CD4-positive, alpha-beta T cell (primary cell): Measurements from ENCODE around the gene RAPGEF5. TPM values are rescaled to one million over a fixed set of nuclear protein-coding genes. Genes with fewer than 3 reads are reported as not detected.

Source experiments
- ATAC-seq: fragments of 200-7000 bp; cut with Tn5 transposase; one replicate; pipeline ENCODE4 v1.10.0; 2022; ENCODE audit warnings: mild to moderate bottlenecking; ENCODE audit not compliant: poor library complexity
- CTCF ChIA-PET: fragments of 350-600 bp; sonication (Branson Sonifier 250); formaldehyde crosslinking; loops from one replicate; lab custom pipeline; 2021; ENCODE audit warnings: antibody characterized with exemption, inconsistent platforms; lab: Charles Lee
- POLR2A ChIA-PET: fragments of 350-600 bp; sonication (Branson Sonifier 250); formaldehyde crosslinking; loops from one replicate; lab custom pipeline; 2021; ENCODE audit warnings: antibody characterized with exemption, inconsistent platforms; lab: Charles Lee
- DNase-seq, 14 experiments: peaks; one replicate each; pipeline ENCODE4 v3.0.0-alpha.2; 2013 to 2020; ENCODE audit warnings: mixed read lengths in 2 of 14
- H3K27ac ChIP-seq, 2 donors: one replicate each; pipeline versions ENCODE4 v1.5.1 to v1.7.0; 2013; ENCODE audit warnings: low read length in 2 of 2, low read depth in 1 of 2, mild to moderate bottlenecking in 1 of 2
- H3K27me3 ChIP-seq, 2 experiments: 1 replicate in 1 of 2; 2 replicates in 1 of 2; pipeline versions ENCODE4 v1.6.1 to v1.7.0; 2013; ENCODE audit warnings: low read length in 2 of 2, control low read depth in 1 of 2, mild to moderate bottlenecking in 1 of 2, moderate library complexity in 1 of 2; ENCODE audit not compliant: insufficient read depth in 2 of 2, control insufficient read depth in 1 of 2
- H3K36me3 ChIP-seq: one replicate; pipeline ENCODE4 v1.6.1; 2013; ENCODE audit warnings: low read length, control low read depth; ENCODE audit not compliant: insufficient read depth
- H3K4me1 ChIP-seq: one replicate; pipeline ENCODE4 v1.6.1; 2013; ENCODE audit warnings: low read length, control low read depth; ENCODE audit not compliant: insufficient read depth
- H3K4me3 ChIP-seq: one replicate; pipeline ENCODE4 v1.5.1; 2013; ENCODE audit warnings: mild to moderate bottlenecking, low read length, moderate library complexity
- H3K9me3 ChIP-seq, 2 experiments: 1 replicate in 1 of 2; 2 replicates in 1 of 2; pipeline versions ENCODE4 v1.6.1 to v1.7.0; 2013; ENCODE audit warnings: low read length in 2 of 2, mild to moderate bottlenecking in 2 of 2, control low read depth in 1 of 2, moderate library complexity in 1 of 2; ENCODE audit not compliant: control insufficient read depth in 1 of 2, insufficient read depth in 1 of 2
- H3K27ac Mint-ChIP-seq: one replicate; pipeline ENCODE4 v1.8.0; 2020; ENCODE audit warnings: mixed read lengths
- H3K27me3 Mint-ChIP-seq: one replicate; pipeline ENCODE4 v1.8.0; 2021; ENCODE audit warnings: mixed read lengths
- H3K36me3 Mint-ChIP-seq: one replicate; pipeline ENCODE4 v1.8.0; 2021; ENCODE audit warnings: low read depth, mixed read lengths
- H3K4me1 Mint-ChIP-seq: one replicate; pipeline ENCODE4 v1.8.0; 2021; ENCODE audit warnings: low read depth, mixed read lengths
- H3K4me3 Mint-ChIP-seq: one replicate; pipeline ENCODE4 v1.8.0; 2020; ENCODE audit warnings: mild to moderate bottlenecking, mixed read lengths
- H3K9me3 Mint-ChIP-seq: one replicate; pipeline ENCODE4 v1.8.0; 2020; ENCODE audit warnings: mixed read lengths
- intact Hi-C, 2 experiments: fragments of 100-400 bp; cut with DNase I in 1 of 2; cut with micrococcal nuclease in 1 of 2; formaldehyde crosslinking; loops; one replicate each; pipeline versions ENCODE4 v1.15.1 to v1.9.0; 2023 to 2025; cut with DNase I, micrococcal nuclease
- total RNA-seq, 174 experiments: library from RNA in 2 of 174; stranded (reverse) in 2 of 174; gene quantifications; one replicate each; pipeline ENCODE4 v1.2.3 and lab custom pipeline; 2021 to 2026
- TF ChIP-seq, protein P1 (sequence below): fragments of 200-600 bp; IDR thresholded peaks from one replicate; pipeline ENCODE4 v1.8.0; 2022; ENCODE audit warnings: antibody characterized with exemption, mild to moderate bottlenecking

The RAPGEF5 gene
- total RNA-seq, 2 experiments from 2014 or later, result 0.17 TPM; not detected in 1

DNA sequence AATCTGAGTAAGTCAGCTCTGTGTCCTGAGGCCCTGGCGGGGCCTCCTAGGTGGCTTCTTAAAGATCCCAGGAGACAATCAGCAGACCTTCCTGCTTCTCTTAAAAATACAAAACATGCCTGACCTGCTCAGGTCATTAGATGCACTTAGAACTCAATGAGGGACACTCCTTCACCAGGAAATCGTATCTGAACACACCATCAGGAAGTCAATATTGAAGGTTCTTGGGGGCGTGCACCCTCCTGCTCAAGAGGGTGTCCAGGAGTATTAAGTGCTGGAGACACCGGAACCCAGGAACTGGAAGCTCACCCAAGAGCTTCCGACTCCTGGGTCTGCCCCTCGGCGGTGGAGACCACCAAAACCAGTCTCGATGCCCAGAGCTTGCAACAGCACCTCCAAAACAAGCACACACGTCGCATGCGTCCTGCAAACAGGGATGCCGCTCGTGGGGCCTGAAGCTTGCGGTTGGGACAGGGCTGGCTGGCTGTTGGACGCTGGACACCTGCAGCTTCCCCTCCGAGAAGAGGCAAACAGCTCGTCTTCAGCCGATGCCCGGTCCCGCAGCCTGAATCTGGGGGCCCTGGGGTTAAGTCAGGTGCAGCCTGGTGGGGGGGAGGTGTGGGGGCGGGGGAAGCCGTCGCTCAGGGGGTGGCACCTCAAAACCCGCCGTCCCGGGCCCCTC is 803 bp downstream of the RAPGEF5 start:
- POLR2A ChIA-PET, result no interaction called here
- Histone ChIP-seq H3K9me3 (peaks cover 4 to 8% of the 10 kb centered on the region in 2 experiments), H3K27me3 (peaks cover 18 to 27% of the 10 kb centered on the region in 2 experiments), H3K4me1 (no peaks in the 10 kb centered on the region), H3K4me3 (no peak overlapping the region), H3K36me3 (no peaks in the 10 kb centered on the region), H3K27ac (no peak overlapping the region)
- H3K27ac Mint-ChIP-seq, result no peak overlapping the region
- no peaks in the 10 kb centered on the region for H3K36me3 Mint-ChIP-seq
- peaks cover 6% of the 10 kb centered on the region for H3K4me1 Mint-ChIP-seq
- ATAC-seq (no peak), DNase-seq (no peak)
- TF ChIP-seq, protein P1, sequence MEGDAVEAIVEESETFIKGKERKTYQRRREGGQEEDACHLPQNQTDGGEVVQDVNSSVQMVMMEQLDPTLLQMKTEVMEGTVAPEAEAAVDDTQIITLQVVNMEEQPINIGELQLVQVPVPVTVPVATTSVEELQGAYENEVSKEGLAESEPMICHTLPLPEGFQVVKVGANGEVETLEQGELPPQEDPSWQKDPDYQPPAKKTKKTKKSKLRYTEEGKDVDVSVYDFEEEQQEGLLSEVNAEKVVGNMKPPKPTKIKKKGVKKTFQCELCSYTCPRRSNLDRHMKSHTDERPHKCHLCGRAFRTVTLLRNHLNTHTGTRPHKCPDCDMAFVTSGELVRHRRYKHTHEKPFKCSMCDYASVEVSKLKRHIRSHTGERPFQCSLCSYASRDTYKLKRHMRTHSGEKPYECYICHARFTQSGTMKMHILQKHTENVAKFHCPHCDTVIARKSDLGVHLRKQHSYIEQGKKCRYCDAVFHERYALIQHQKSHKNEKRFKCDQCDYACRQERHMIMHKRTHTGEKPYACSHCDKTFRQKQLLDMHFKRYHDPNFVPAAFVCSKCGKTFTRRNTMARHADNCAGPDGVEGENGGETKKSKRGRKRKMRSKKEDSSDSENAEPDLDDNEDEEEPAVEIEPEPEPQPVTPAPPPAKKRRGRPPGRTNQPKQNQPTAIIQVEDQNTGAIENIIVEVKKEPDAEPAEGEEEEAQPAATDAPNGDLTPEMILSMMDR, result no peak
- H3K27me3 Mint-ChIP-seq, result peaks cover 41% of the 10 kb centered on the region
- intact Hi-C loops, result no loop called here
- H3K9me3 Mint-ChIP-seq, result peaks cover 9% of the 10 kb centered on the region
- peak overlapping the region; percentile 32 for H3K4me3 Mint-ChIP-seq
- CTCF ChIA-PET, result no interaction called here

DNA sequence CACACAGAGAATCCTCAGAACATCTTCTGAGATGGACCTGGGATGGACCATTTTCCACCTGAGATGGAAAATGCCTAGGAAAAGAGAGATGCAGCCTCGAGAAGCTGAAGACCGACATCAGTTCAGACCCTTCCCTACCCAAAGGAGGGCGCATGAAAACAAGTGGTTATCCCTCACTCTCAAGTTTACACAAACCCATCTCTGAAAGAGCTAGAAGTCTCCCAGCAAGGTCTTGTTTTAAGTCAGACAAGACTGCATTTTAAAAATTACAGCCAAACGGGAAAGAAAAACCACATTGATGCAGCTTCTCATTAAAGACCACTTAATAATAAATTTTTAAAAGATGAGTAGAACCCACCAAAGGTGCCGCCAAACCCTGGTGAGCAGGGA is 1.3 kb downstream of the RAPGEF5 start:
- POLR2A ChIA-PET, result no interaction called here
- Histone ChIP-seq H3K36me3 (no peaks in the 10 kb centered on the region), H3K27me3 (peaks cover 18 to 27% of the 10 kb centered on the region in 2 experiments), H3K9me3 (peaks cover 4 to 8% of the 10 kb centered on the region in 2 experiments), H3K4me3 (no peak overlapping the region), H3K27ac (no peak overlapping the region), H3K4me1 (no peaks in the 10 kb centered on the region)
- intact Hi-C loops, result no loop called here
- TF ChIP-seq, protein P1, result no peak
- ATAC-seq, result no peak
- Mint-ChIP-seq H3K4me1 (peaks cover 6% of the 10 kb centered on the region), H3K9me3 (peaks cover 9% of the 10 kb centered on the region), H3K27me3 (peaks cover 41% of the 10 kb centered on the region), H3K4me3 (no peak overlapping the region), H3K36me3 (no peaks in the 10 kb centered on the region), H3K27ac (no peak overlapping the region)
- CTCF ChIA-PET, result no interaction called here
- DNase-seq, result no peak

DNA sequence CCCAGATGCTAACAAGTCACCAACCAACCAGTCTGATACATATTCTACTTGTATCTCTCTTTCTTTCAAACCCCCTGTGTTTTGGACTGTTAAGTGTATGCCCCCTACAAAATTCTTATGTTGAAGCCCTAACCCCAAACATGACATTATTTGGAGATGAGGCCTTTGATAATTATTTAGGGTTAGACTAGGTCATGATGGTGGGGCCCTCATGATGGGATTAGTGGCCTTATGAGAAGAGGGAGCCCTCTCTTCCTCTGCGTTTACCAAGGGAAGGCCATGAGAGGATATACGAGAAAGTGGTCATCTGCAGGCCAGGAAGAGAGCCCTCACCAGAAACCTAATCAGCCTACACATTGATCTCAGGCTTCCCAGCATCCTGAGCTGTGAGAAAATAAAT is 2.5 kb downstream of the RAPGEF5 start:
- Mint-ChIP-seq H3K36me3 (no peaks in the 10 kb centered on the region), H3K4me3 (no peak overlapping the region), H3K27ac (no peak overlapping the region), H3K27me3 (peaks cover 41% of the 10 kb centered on the region), H3K9me3 (peaks cover 9% of the 10 kb centered on the region), H3K4me1 (peaks cover 6% of the 10 kb centered on the region)
- DNase-seq, result no peak
- TF ChIP-seq, protein P1, result no peak
- peaks cover 18 to 27% of the 10 kb centered on the region in 2 experiments for H3K27me3 ChIP-seq
- H3K27ac ChIP-seq, result no peak overlapping the region
- POLR2A ChIA-PET, result no interaction called here
- CTCF ChIA-PET, result no interaction called here
- H3K4me1 ChIP-seq, result no peaks in the 10 kb centered on the region
- H3K4me3 ChIP-seq, result no peak overlapping the region
- peaks cover 4 to 8% of the 10 kb centered on the region in 2 experiments for H3K9me3 ChIP-seq
- intact Hi-C loops, result no loop called here
- no peak for ATAC-seq
- no peaks in the 10 kb centered on the region for H3K36me3 ChIP-seq
